Activated B cell treated with CpG ODN at 0.5 μM for 24 hours (primary cell): ENCODE results near the gene SLC7A11. TPM values are rescaled to one million over a fixed set of nuclear protein-coding genes. Genes with fewer than 3 reads are reported as not detected.

Source experiments
- ATAC-seq: fragments of 200-7000 bp; cut with Tn5 transposase; one replicate; pipeline ENCODE4 v1.10.0; 2021; ENCODE audit warnings: low read depth, mild to moderate bottlenecking, moderate library complexity
- CTCF ChIA-PET: fragments of 350-600 bp; sonication (Branson Sonifier 250); formaldehyde crosslinking; loops from one replicate; lab custom pipeline; 2021; ENCODE audit warnings: antibody characterized with exemption; lab: Charles Lee
- POLR2A ChIA-PET: fragments of 350-600 bp; sonication (Branson Sonifier 250); formaldehyde crosslinking; loops from one replicate; lab custom pipeline; 2021; ENCODE audit warnings: antibody characterized with exemption; lab: Charles Lee
- DNase-seq: peaks from one replicate; pipeline ENCODE4 v3.0.0; 2022
- H3K27ac Mint-ChIP-seq: one replicate; pipeline ENCODE4 v1.8.0; 2020; ENCODE audit warnings: mixed read lengths
- H3K27me3 Mint-ChIP-seq: one replicate; pipeline ENCODE4 v1.8.0; 2021; ENCODE audit warnings: mixed read lengths
- H3K36me3 Mint-ChIP-seq: one replicate; pipeline ENCODE4 v1.8.0; 2021; ENCODE audit warnings: low read depth, mixed read lengths
- H3K4me1 Mint-ChIP-seq: one replicate; pipeline ENCODE4 v1.8.0; 2021; ENCODE audit warnings: mixed read lengths
- H3K4me3 Mint-ChIP-seq: one replicate; pipeline ENCODE4 v1.8.0; 2020; ENCODE audit warnings: mild to moderate bottlenecking, mixed read lengths
- H3K9me3 Mint-ChIP-seq: one replicate; pipeline ENCODE4 v1.8.0; 2020; ENCODE audit warnings: mixed read lengths
- CTCF ChIP-seq: fragments of 200-600 bp; IDR thresholded peaks from one replicate; pipeline ENCODE4 v1.8.0; 2022; ENCODE audit warnings: antibody characterized with exemption, mild to moderate bottlenecking
- intact Hi-C: fragments of 100-400 bp; cut with micrococcal nuclease; formaldehyde crosslinking; loops from one replicate; pipeline ENCODE4 v1.15.1; 2024
- total RNA-seq: library from RNA; stranded (reverse); gene quantifications from 2 replicates; pipeline ENCODE4 v1.2.3, GENCODE V29; 2022

SLC7A11 gene
- total RNA-seq, 1 donor from 2014 or later: 1.4 TPM

GRCh38 chr4:138275963-138276621 is 33.9 kb upstream of the SLC7A11 start:
- H3K27ac Mint-ChIP-seq: no peak overlapping the region
- ATAC-seq (no peak), DNase-seq (no peak)
- H3K27me3 Mint-ChIP-seq: peaks cover 2% of the 10 kb centered on the region
- intact Hi-C loops: no loop called here
- H3K9me3 Mint-ChIP-seq: no peaks in the 10 kb centered on the region
- H3K36me3 Mint-ChIP-seq: no peaks in the 10 kb centered on the region
- CTCF ChIA-PET: no interaction called here
- H3K4me3 Mint-ChIP-seq: no peak overlapping the region
- H3K4me1 Mint-ChIP-seq: no peaks in the 10 kb centered on the region
- POLR2A ChIA-PET: no interaction called here
- no peak for TF ChIP-seq CTCF

- no peaks in the 10 kb centered on the region for H3K9me3 Mint-ChIP-seq
- intact Hi-C loops: no loop called here
Measured at GRCh38 chr4:138275216-138275615, 33.1 kb upstream of the SLC7A11 start.

GRCh38 chr4:138269175-138269574 is 27.0 kb upstream of the SLC7A11 start:
- H3K27ac Mint-ChIP-seq: no peak overlapping the region
- DNase-seq (no peak), ATAC-seq (no peak)
- no peaks in the 10 kb centered on the region for H3K4me1 Mint-ChIP-seq
- intact Hi-C loops: no loop called here
- H3K27me3 Mint-ChIP-seq: peaks cover 5% of the 10 kb centered on the region
- no peaks in the 10 kb centered on the region for H3K9me3 Mint-ChIP-seq
- TF ChIP-seq CTCF: no peak
- H3K36me3 Mint-ChIP-seq: no peaks in the 10 kb centered on the region
- H3K4me3 Mint-ChIP-seq: no peak overlapping the region
- POLR2A ChIA-PET: no interaction called here
- CTCF ChIA-PET: no interaction called here

More at GRCh38 chr4:138275216-138275615, 33.1 kb upstream of the SLC7A11 start:
- Mint-ChIP-seq H3K4me1 (no peaks in the 10 kb centered on the region), H3K4me3 (no peak overlapping the region), H3K36me3 (no peaks in the 10 kb centered on the region), H3K27ac (no peak overlapping the region), H3K27me3 (peaks cover 4% of the 10 kb centered on the region)
- ChIA-PET POLR2A (no interaction called here), CTCF (no interaction called here)
- no peak for DNase-seq
- no peak for ATAC-seq
- TF ChIP-seq CTCF: no peak

GRCh38 chr4:138267835-138268234 is 25.7 kb upstream of the SLC7A11 start:
- no peak overlapping the region for H3K27ac Mint-ChIP-seq
- TF ChIP-seq CTCF: no peak
- peaks cover 5% of the 10 kb centered on the region for H3K27me3 Mint-ChIP-seq
- no peaks in the 10 kb centered on the region for H3K9me3 Mint-ChIP-seq
- intact Hi-C loops: no loop called here
- POLR2A ChIA-PET: no interaction called here
- H3K4me3 Mint-ChIP-seq: no peak overlapping the region
- no peaks in the 10 kb centered on the region for H3K36me3 Mint-ChIP-seq
- DNase-seq: no peak
- CTCF ChIA-PET: no interaction called here
- no peaks in the 10 kb centered on the region for H3K4me1 Mint-ChIP-seq
- no peak for ATAC-seq

GRCh38 chr4:138266948-138267347 is 24.8 kb upstream of the SLC7A11 start:
- TF ChIP-seq CTCF: no peak
- no peaks in the 10 kb centered on the region for H3K9me3 Mint-ChIP-seq
- intact Hi-C loops: no loop called here
- no peak for DNase-seq
- ChIA-PET CTCF (no interaction called here), POLR2A (no interaction called here)
- no peaks in the 10 kb centered on the region for H3K4me1 Mint-ChIP-seq
- no peaks in the 10 kb centered on the region for H3K36me3 Mint-ChIP-seq
- no peak for ATAC-seq
- no peak overlapping the region for H3K27ac Mint-ChIP-seq
- H3K27me3 Mint-ChIP-seq: peaks cover 3% of the 10 kb centered on the region
- no peak overlapping the region for H3K4me3 Mint-ChIP-seq
